Measurements from ENCODE around the gene PER3.

The PER3 gene

GRCh38 chr1:7770997-7771822 lies 12.9 kb upstream of the PER3 start, which contains the start of gene VAMP3:
VAMP3 (plus strand) TSS chr1:7771296; CDS start chr1:7771384, 88 bp downstream.
- no peaks in the 10 kb centered on the region for H3F3A ChIP-seq (ENCODE audit: low read depth)
- H3K27me3 ChIP-seq (ENCODE audit: insufficient read depth, low read length, poor library complexity, severe bottlenecking) = no peaks in the 10 kb centered on the region
- no peak for TF ChIP-seq CTCF (conservative IDR thresholded peaks at IDR 0.05; ENCODE audit: low read length)
- no peak for TF ChIP-seq EZH2phosphoT487 (IDR thresholded peaks at IDR 0.05; ENCODE audit: borderline replicate concordance)
- peaks cover 43% of the 10 kb centered on the region for H3K79me2 ChIP-seq (ENCODE audit: insufficient read depth, low read length)
- peaks cover 13% of the 10 kb centered on the region for H4K20me1 ChIP-seq (ENCODE audit: insufficient read depth, low read length, poor library complexity, severe bottlenecking)
- H3K9ac ChIP-seq (ENCODE audit: low read depth, low read length, poor library complexity, severe bottlenecking) = peak within 1 kb of the TSS; percentile 86
- H3K4me2 ChIP-seq (ENCODE audit: low read depth, low read length, poor library complexity, severe bottlenecking) = peak within 1 kb of the TSS; percentile 97
- peak within 1 kb of the TSS; percentile 90 for H2AFZ ChIP-seq (ENCODE audit: low read length)
- peak within 1 kb of the TSS; percentile 97 for H3K4me3 ChIP-seq (ENCODE audit: low read length, poor library complexity, severe bottlenecking)
- H3K9me3 ChIP-seq (ENCODE audit: insufficient read depth, low read depth, low read length) = no peaks in the 10 kb centered on the region
- no peaks in the 10 kb centered on the region for H3K36me3 ChIP-seq (ENCODE audit: insufficient read depth, low read length)
- peaks cover 37% of the 10 kb centered on the region for H3K4me1 ChIP-seq (ENCODE audit: insufficient read depth, low read length, poor library complexity, severe bottlenecking)
- H3K9me2 ChIP-seq (replicated peaks; ENCODE audit: low read depth, low read length) = no peaks in the 10 kb centered on the region

- no peaks in the 10 kb centered on the region for H3K9me3 ChIP-seq (ENCODE audit: insufficient read depth, low read depth, low read length)
- peak overlapping the region; percentile 86 for H3K9ac ChIP-seq (ENCODE audit: low read depth, low read length, poor library complexity, severe bottlenecking)
- peak overlapping the region; percentile 97 for H3K4me2 ChIP-seq (ENCODE audit: low read depth, low read length, poor library complexity, severe bottlenecking)
- H3K79me2 ChIP-seq (ENCODE audit: insufficient read depth, low read length) = peaks cover 46% of the 10 kb centered on the region
- H3K36me3 ChIP-seq (ENCODE audit: insufficient read depth, low read length) = no peaks in the 10 kb centered on the region
- peak overlapping the region; percentile 97 for H3K4me3 ChIP-seq (ENCODE audit: low read length, poor library complexity, severe bottlenecking)
- TF ChIP-seq EZH2phosphoT487 (IDR thresholded peaks at IDR 0.05; ENCODE audit: borderline replicate concordance) (no peak), CTCF (conservative IDR thresholded peaks at IDR 0.05; ENCODE audit: low read length) (no peak)
- H4K20me1 ChIP-seq (ENCODE audit: insufficient read depth, low read length, poor library complexity, severe bottlenecking) = peaks cover 13% of the 10 kb centered on the region
- H3F3A ChIP-seq (ENCODE audit: low read depth) = no peaks in the 10 kb centered on the region
- no peaks in the 10 kb centered on the region for H3K9me2 ChIP-seq (replicated peaks; ENCODE audit: low read depth, low read length)
- H3K4me1 ChIP-seq (ENCODE audit: insufficient read depth, low read length, poor library complexity, severe bottlenecking) = peaks cover 37% of the 10 kb centered on the region
- no peaks in the 10 kb centered on the region for H3K27me3 ChIP-seq (ENCODE audit: insufficient read depth, low read length, poor library complexity, severe bottlenecking)
- H2AFZ ChIP-seq (ENCODE audit: low read length) = no peak overlapping the region
These were observed 12.2 kb upstream of the PER3 start for GRCh38 chr1:7771823-7772299.

GRCh38 chr1:7777591-7777990 lies 6.5 kb upstream of the PER3 start:
- Histone ChIP-seq H3K9me2 (replicated peaks; ENCODE audit: low read depth, low read length) (no peaks in the 10 kb centered on the region), H3K4me1 (ENCODE audit: insufficient read depth, low read length, poor library complexity, severe bottlenecking) (peaks cover 5% of the 10 kb centered on the region), H2AFZ (ENCODE audit: low read length) (no peak overlapping the region), H3F3A (ENCODE audit: low read depth) (no peaks in the 10 kb centered on the region), H3K9ac (ENCODE audit: low read depth, low read length, poor library complexity, severe bottlenecking) (no peak overlapping the region), H4K20me1 (ENCODE audit: insufficient read depth, low read length, poor library complexity, severe bottlenecking) (peaks cover 4% of the 10 kb centered on the region), H3K79me2 (ENCODE audit: insufficient read depth, low read length) (peaks cover 32% of the 10 kb centered on the region), H3K4me2 (ENCODE audit: low read depth, low read length, poor library complexity, severe bottlenecking) (no peak overlapping the region), H3K36me3 (ENCODE audit: insufficient read depth, low read length) (peaks cover 32% of the 10 kb centered on the region; the same call in 1 of the 2 replicates), H3K27me3 (ENCODE audit: insufficient read depth, low read length, poor library complexity, severe bottlenecking) (no peaks in the 10 kb centered on the region), H3K9me3 (ENCODE audit: insufficient read depth, low read depth, low read length) (no peaks in the 10 kb centered on the region), H3K4me3 (ENCODE audit: low read length, poor library complexity, severe bottlenecking) (no peak overlapping the region)
- TF ChIP-seq EZH2phosphoT487 (IDR thresholded peaks at IDR 0.05; ENCODE audit: borderline replicate concordance) = no peak
- TF ChIP-seq CTCF (conservative IDR thresholded peaks at IDR 0.05; ENCODE audit: low read length) = no peak
